Activated naive CD8-positive, alpha-beta T cell treated with anti-CD3 and anti-CD28 coated beads, Interleukin-2, amount 50 U/mL, for 16 hours (primary cell): ENCODE results near the gene TJP2.

Experiments used
- DNase-seq: peaks from one replicate; pipeline ENCODE4 v3.0.0-alpha.2; 2020; ENCODE audit warnings: low read depth, low spot score

Gene TJP2

GRCh38 chr9:69232135-69232534, 58.1 kb downstream of the TJP2 start:
- no peak for DNase-seq

- DNase-seq, result no peak
These were observed 60.6 kb downstream of the TJP2 start for GRCh38 chr9:69234683-69235082.

- DNase-seq, result no peak
These were observed 62.1 kb downstream of the TJP2 start for GRCh38 chr9:69236188-69236587.

GRCh38 chr9:69237702-69238295, 63.7 kb downstream of the TJP2 start:
- no peak for DNase-seq

- no peak for DNase-seq
These were observed 69.0 kb downstream of the TJP2 start for GRCh38 chr9:69243116-69243515.

GRCh38 chr9:69246629-69247028, 72.6 kb downstream of the TJP2 start:
- DNase-seq, result no peak

GRCh38 chr9:69248005-69248404, 73.9 kb downstream of the TJP2 start:
- DNase-seq, result no peak

- DNase-seq, result no peak
These were observed 75.3 kb downstream of the TJP2 start for GRCh38 chr9:69249337-69249736.

GRCh38 chr9:69250681-69251080, 76.6 kb downstream of the TJP2 start:
- DNase-seq, result no peak

GRCh38 chr9:69252436-69252835, 78.4 kb downstream of the TJP2 start:
- DNase-seq, result no peak

GRCh38 chr9:69253057-69253456, 79.0 kb downstream of the TJP2 start:
- DNase-seq, result no peak

- no peak for DNase-seq
These were observed 80.1 kb downstream of the TJP2 start for GRCh38 chr9:69254223-69254622.

GRCh38 chr9:69255591-69255990, 81.5 kb downstream of the TJP2 start:
- no peak for DNase-seq

- DNase-seq, result no peak
These were observed 84.5 kb downstream of the TJP2 start for GRCh38 chr9:69258551-69258950.

GRCh38 chr9:69260161-69260560, 86.1 kb downstream of the TJP2 start:
- DNase-seq, result no peak

GRCh38 chr9:69261636-69262035, 87.6 kb downstream of the TJP2 start:
- DNase-seq, result no peak

- no peak for DNase-seq
These were observed 90.4 kb downstream of the TJP2 start for GRCh38 chr9:69264526-69264925.

- DNase-seq, result no peak
These were observed 91.8 kb downstream of the TJP2 start for GRCh38 chr9:69265891-69266290.

GRCh38 chr9:69272212-69272611, 98.1 kb downstream of the TJP2 start:
- no peak for DNase-seq

GRCh38 chr9:69273161-69273560, 99.1 kb downstream of the TJP2 start:
- DNase-seq, result no peak

GRCh38 chr9:69276775-69277174, 102.7 kb downstream of the TJP2 start:
- no peak for DNase-seq

GRCh38 chr9:69279084-69279731, 105.1 kb downstream of the TJP2 start:
- no peak for DNase-seq

- DNase-seq, result no peak
These were observed 105.7 kb downstream of the TJP2 start for GRCh38 chr9:69279733-69280132.

- no peak for DNase-seq
These were observed 108.9 kb downstream of the TJP2 start for GRCh38 chr9:69283003-69283402.
